ENCODE data around the gene MYL6B. TPM values are rescaled to one million over a fixed set of nuclear protein-coding genes. Genes with fewer than 3 reads are reported as not detected.

MYL6B gene
- total and polyA plus RNA-seq, 3 experiments from 2014 or later, result 6.2 to 70.0 (median 68.6) TPM

GRCh38 chr12:56206452-56207166, 54.2 kb downstream of the MYL6B start:
- H3K27ac Mint-ChIP-seq, result peak overlapping the region in 5 of 8 donors; percentile 4 to 53 (median 39)
- POLR2A ChIA-PET, result interaction anchor here (0.9 to 1.2 kb wide), 2 partner anchors 14 to 78 kb away, joined by 3 read pairs; partner anchors contain the start of gene ESYT1
- H3K4me3 Mint-ChIP-seq, result no peak overlapping the region
- DNase-seq, result peak in 3 of 5 donors; percentile 12 to 57 (median 14)
- no peaks in the 10 kb centered on the region for H3K9me3 Mint-ChIP-seq
- H3K9me3 ChIP-seq (ENCODE audit: low read length), result no peaks in the 10 kb centered on the region
- no peak overlapping the region for H3K27ac ChIP-seq (ENCODE audit: low read depth, low read length)
- H3K4me1 Mint-ChIP-seq, result peaks cover 0 to 8% (median 0%) of the 10 kb centered on the region in 3 donors
- no peaks in the 10 kb centered on the region for H3K27me3 Mint-ChIP-seq
- no peak overlapping the region for H3K4me3 ChIP-seq (ENCODE audit: low read length)
- peaks cover 0 to 58% (median 16%) of the 10 kb centered on the region in 3 donors for H3K36me3 Mint-ChIP-seq
- no peaks in the 10 kb centered on the region for H3K4me1 ChIP-seq (ENCODE audit: insufficient read depth, low read length)
- no peaks in the 10 kb centered on the region for H3K27me3 ChIP-seq (ENCODE audit: insufficient read depth, low read length, poor library complexity, severe bottlenecking)
- CTCF ChIA-PET, result interaction anchor here (0.6 to 3.8 kb wide), 17 partner anchors 9 to 468 kb away, joined by 3 to 19 read pairs (median 3); partner anchors contain the start of genes RNF41 and STAT2
- H3K36me3 ChIP-seq (ENCODE audit: insufficient read depth, low read length), result peaks cover 41% of the 10 kb centered on the region

Other genes starting within 250 kb of the MYL6B start
- 10 to 100 TPM; 35.8 to 38.4 TPM for gene PYM1, start 224.7 kb upstream of the MYL6B start, total RNA-seq
- gene PYM1, start 224.7 kb upstream of the MYL6B start, polyA plus RNA-seq, result 80.8 TPM
- 100 to 1,000 TPM; 221 to 236 TPM for gene DGKA, start 221.4 kb upstream of the MYL6B start, total RNA-seq
- 234 TPM for gene DGKA, start 221.4 kb upstream of the MYL6B start, polyA plus RNA-seq
- under 1 TPM; 0.28 to 0.33 TPM for gene PMEL, start 186.5 kb upstream of the MYL6B start, total RNA-seq
- not detected for gene PMEL, start 186.5 kb upstream of the MYL6B start, polyA plus RNA-seq
- 100 to 1,000 TPM; 117 to 125 TPM for gene CDK2, start 185.8 kb upstream of the MYL6B start, total RNA-seq
- gene CDK2, start 185.8 kb upstream of the MYL6B start, polyA plus RNA-seq, result 8.2 TPM
- gene RAB5B, start 178.5 kb upstream of the MYL6B start, total RNA-seq, result 10 to 100 TPM; 36.6 to 38.3 TPM
- 68.5 TPM for gene RAB5B, start 178.5 kb upstream of the MYL6B start, polyA plus RNA-seq
- gene SUOX, start 155.3 kb upstream of the MYL6B start, total RNA-seq, result 1 to 10 TPM; 2.3 to 2.5 TPM
- gene SUOX, start 155.3 kb upstream of the MYL6B start, polyA plus RNA-seq, result 0.90 TPM
- 10 to 100 TPM; 11.0 to 11.6 TPM for gene IKZF4, start 131.5 kb upstream of the MYL6B start, total RNA-seq
- gene IKZF4, start 131.5 kb upstream of the MYL6B start, polyA plus RNA-seq, result 0.86 TPM
- 10 to 100 TPM; 48.8 to 59.9 TPM for gene RPS26, start 110.7 kb upstream of the MYL6B start, total RNA-seq
- 1,127 TPM for gene RPS26, start 110.7 kb upstream of the MYL6B start, polyA plus RNA-seq
- gene ERBB3, start 72.4 kb upstream of the MYL6B start, total RNA-seq, result 1 to 10 TPM; 1.7 to 1.9 TPM
- 0.63 TPM for gene ERBB3, start 72.4 kb upstream of the MYL6B start, polyA plus RNA-seq
- gene PA2G4, start 48.0 kb upstream of the MYL6B start, total RNA-seq, result 100 to 1,000 TPM; 468 to 504 TPM
- 249 TPM for gene PA2G4, start 48.0 kb upstream of the MYL6B start, polyA plus RNA-seq
- gene RPL41, start 36.0 kb upstream of the MYL6B start, total RNA-seq, result 1,000 to 10,000 TPM; 5,711 to 5,990 TPM
- 7,268 TPM for gene RPL41, start 36.0 kb upstream of the MYL6B start, polyA plus RNA-seq
- gene ZC3H10, start 34.3 kb upstream of the MYL6B start, total RNA-seq, result 1 to 10 TPM; 8.1 to 9.0 TPM
- gene ZC3H10, start 34.3 kb upstream of the MYL6B start, polyA plus RNA-seq, result 3.2 TPM
- 100 to 1,000 TPM; 185 to 191 TPM for gene ESYT1, start 24.3 kb upstream of the MYL6B start, total RNA-seq
- 374 TPM for gene ESYT1, start 24.3 kb upstream of the MYL6B start, polyA plus RNA-seq
- 1,000 to 10,000 TPM; 1,010 to 1,017 TPM for gene MYL6, start 5.8 kb downstream of the MYL6B start, total RNA-seq
- gene MYL6, start 5.8 kb downstream of the MYL6B start, polyA plus RNA-seq, result 2,423 TPM
- 100 to 1,000 TPM; 107 to 118 TPM for gene SMARCC2, start 36.9 kb downstream of the MYL6B start, total RNA-seq
- 92.4 TPM for gene SMARCC2, start 36.9 kb downstream of the MYL6B start, polyA plus RNA-seq
- 10 to 100 TPM; 41.2 to 42.3 TPM for gene RNF41, start 69.3 kb downstream of the MYL6B start, total RNA-seq
- gene RNF41, start 69.3 kb downstream of the MYL6B start, polyA plus RNA-seq, result 47.4 TPM
- 100 to 1,000 TPM; 102 to 104 TPM for gene NABP2, start 71.8 kb downstream of the MYL6B start, total RNA-seq
- gene NABP2, start 71.8 kb downstream of the MYL6B start, polyA plus RNA-seq, result 4.6 TPM
- gene SLC39A5, start 77.5 kb downstream of the MYL6B start, total RNA-seq, result under 1 TPM; 0.35 to 0.62 TPM
- gene SLC39A5, start 77.5 kb downstream of the MYL6B start, polyA plus RNA-seq, result not detected
- 10 to 100 TPM; 67.0 to 69.9 TPM for gene ANKRD52, start 105.8 kb downstream of the MYL6B start, total RNA-seq
- 16.1 TPM for gene ANKRD52, start 105.8 kb downstream of the MYL6B start, polyA plus RNA-seq
- 10 to 100 TPM; 14.3 to 14.4 TPM for gene COQ10A, start 114.4 kb downstream of the MYL6B start, total RNA-seq
- 14.2 TPM for gene COQ10A, start 114.4 kb downstream of the MYL6B start, polyA plus RNA-seq
- gene CS, start 147.7 kb downstream of the MYL6B start, total RNA-seq, result 100 to 1,000 TPM; 279 to 286 TPM
- gene CS, start 147.7 kb downstream of the MYL6B start, polyA plus RNA-seq, result 78.8 TPM
- gene CNPY2, start 163.4 kb downstream of the MYL6B start, total RNA-seq, result 100 to 1,000 TPM; 165 to 167 TPM
- 188 TPM for gene CNPY2, start 163.4 kb downstream of the MYL6B start, polyA plus RNA-seq
- 10 to 100 TPM; 36.6 to 40.4 TPM for gene PAN2, start 181.4 kb downstream of the MYL6B start, total RNA-seq
- 5.4 TPM for gene PAN2, start 181.4 kb downstream of the MYL6B start, polyA plus RNA-seq
- gene IL23A, start 186.3 kb downstream of the MYL6B start, total RNA-seq, result 10 to 100 TPM; 26.9 to 29.6 TPM
- 26.4 TPM for gene IL23A, start 186.3 kb downstream of the MYL6B start, polyA plus RNA-seq
- 10 to 100 TPM; 61.6 to 63.5 TPM for gene STAT2, start 207.5 kb downstream of the MYL6B start, total RNA-seq
- 65.0 TPM for gene STAT2, start 207.5 kb downstream of the MYL6B start, polyA plus RNA-seq
- gene APOF, start 210.3 kb downstream of the MYL6B start, total RNA-seq, result not detected
- gene APOF, start 210.3 kb downstream of the MYL6B start, polyA plus RNA-seq, result not detected

All from CD8-positive, alpha-beta memory T cell (primary cell).